ENCODE data around the gene MYNN.
"Not testable (repeated sequence)": the region's sequence is repeated elsewhere in the genome, so short reads cannot be mapped to it uniquely, and the experiment has no call there.

DNA sequence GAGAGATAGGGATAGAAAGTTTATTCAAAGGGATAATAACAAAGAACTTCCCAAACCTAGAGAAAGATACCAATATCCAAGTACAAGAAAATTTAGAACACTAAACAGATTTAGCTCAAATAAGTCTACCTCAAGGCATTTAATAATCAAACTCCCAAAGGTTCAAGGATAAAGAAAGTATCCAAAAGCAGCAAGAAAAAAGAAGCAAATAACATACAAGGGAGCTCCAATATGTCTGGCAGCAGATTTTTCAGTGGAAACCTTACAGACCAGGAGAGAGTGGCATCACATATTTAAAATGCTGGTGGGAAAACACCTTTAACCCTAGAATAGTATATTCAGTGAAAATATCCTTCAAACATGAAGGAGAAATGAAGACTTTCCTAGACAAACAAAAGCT lies 41.3 kb upstream of the MYNN start:
- TF ChIP-seq CTCF (conservative IDR thresholded peaks at IDR 0.05; ENCODE audit: low read depth, low read length); EZH2 (IDR thresholded peaks at IDR 0.05; ENCODE audit: borderline replicate concordance, low read depth, low read length, poor library complexity, severe bottlenecking): not testable (repeated sequence)

All from A673 (cell line).